ENCODE results near the gene CEP128. TPM values are rescaled to one million over a fixed set of nuclear protein-coding genes. Genes with fewer than 3 reads are reported as not detected.
A peak's percentile ranks its signal among the peaks of the same experiment; 100 is the strongest.

Gene CEP128
- total RNA-seq, 1 experiment from 2014 or later, result 27.3 TPM

GRCh38 chr14:80867091-80867490 lies 74.4 kb downstream of the CEP128 start:
- TF ChIP-seq EZH2 (IDR thresholded peaks at IDR 0.05; ENCODE audit: borderline replicate concordance, low read depth, low read length, poor library complexity, severe bottlenecking), result no peak
- TF ChIP-seq CTCF (conservative IDR thresholded peaks at IDR 0.05; ENCODE audit: low read depth, low read length), result no peak
- Histone ChIP-seq H3K27me3 (replicated peaks; ENCODE audit: insufficient read depth, low read depth, low read length, poor library complexity) (no peaks in the 10 kb centered on the region), H3K4me1 (ENCODE audit: insufficient read depth, low read length, poor library complexity, severe bottlenecking) (no peaks in the 10 kb centered on the region), H3K4me3 (ENCODE audit: low read depth, low read length, poor library complexity, severe bottlenecking) (no peak overlapping the region), H3K9me3 (ENCODE audit: low read depth, low read length, poor library complexity, severe bottlenecking) (no peaks in the 10 kb centered on the region), H3K27ac (ENCODE audit: low read depth, low read length, poor library complexity, severe bottlenecking) (no peak overlapping the region), H3K36me3 (ENCODE audit: insufficient read depth, low read length, poor library complexity, severe bottlenecking) (no peaks in the 10 kb centered on the region)
- DNase-seq (ENCODE audit: low spot score), result no peak
- no TSS peak for BruUV-seq (replicated peaks)
- POLR2A ChIA-PET (ENCODE audit: low non-redundant PET), result no interaction called here
- CTCF ChIA-PET, result no interaction called here
- intact Hi-C loops (cut with micrococcal nuclease; ENCODE audit: unreplicated experiment), result no loop called here

DNA sequence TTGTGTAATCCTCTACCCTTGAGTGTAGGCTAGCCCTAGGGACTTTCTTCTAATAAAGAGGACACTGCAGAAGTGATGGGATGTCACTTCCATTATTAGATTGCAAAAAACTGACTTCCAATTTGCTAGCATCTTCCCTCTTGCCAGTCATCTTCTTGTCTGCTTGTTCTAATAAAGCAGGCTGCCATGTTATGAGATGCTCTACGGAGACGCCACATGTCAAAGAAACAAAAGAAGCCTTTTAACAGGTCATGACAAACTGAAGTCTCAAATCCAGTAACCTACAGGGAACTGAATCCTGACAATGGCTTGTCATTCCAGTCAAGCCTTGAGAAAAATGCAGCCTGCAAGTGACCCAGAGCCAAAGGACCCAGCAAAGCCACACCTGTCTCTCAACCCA lies 76.0 kb downstream of the CEP128 start:
- H3K4me3 ChIP-seq (ENCODE audit: low read depth, low read length, poor library complexity, severe bottlenecking), result no peak overlapping the region
- BruUV-seq (replicated peaks), result no TSS peak
- POLR2A ChIA-PET (ENCODE audit: low non-redundant PET), result no interaction called here
- H3K27me3 ChIP-seq (replicated peaks; ENCODE audit: insufficient read depth, low read depth, low read length, poor library complexity), result no peaks in the 10 kb centered on the region
- CTCF ChIA-PET, result no interaction called here
- H3K27ac ChIP-seq (ENCODE audit: low read depth, low read length, poor library complexity, severe bottlenecking), result no peak overlapping the region
- no peak for TF ChIP-seq EZH2 (IDR thresholded peaks at IDR 0.05; ENCODE audit: borderline replicate concordance, low read depth, low read length, poor library complexity, severe bottlenecking)
- no peak for TF ChIP-seq CTCF (conservative IDR thresholded peaks at IDR 0.05; ENCODE audit: low read depth, low read length)
- no peak for DNase-seq (ENCODE audit: low spot score)
- H3K9me3 ChIP-seq (ENCODE audit: low read depth, low read length, poor library complexity, severe bottlenecking), result no peaks in the 10 kb centered on the region
- intact Hi-C loops (cut with micrococcal nuclease; ENCODE audit: unreplicated experiment), result no loop called here
- no peaks in the 10 kb centered on the region for H3K4me1 ChIP-seq (ENCODE audit: insufficient read depth, low read length, poor library complexity, severe bottlenecking)
- no peaks in the 10 kb centered on the region for H3K36me3 ChIP-seq (ENCODE audit: insufficient read depth, low read length, poor library complexity, severe bottlenecking)

- Histone ChIP-seq H3K27me3 (replicated peaks; ENCODE audit: insufficient read depth, low read depth, low read length, poor library complexity) (no peaks in the 10 kb centered on the region), H3K27ac (ENCODE audit: low read depth, low read length, poor library complexity, severe bottlenecking) (no peak overlapping the region), H3K4me3 (ENCODE audit: low read depth, low read length, poor library complexity, severe bottlenecking) (no peak overlapping the region), H3K9me3 (ENCODE audit: low read depth, low read length, poor library complexity, severe bottlenecking) (no peaks in the 10 kb centered on the region), H3K36me3 (ENCODE audit: insufficient read depth, low read length, poor library complexity, severe bottlenecking) (no peaks in the 10 kb centered on the region), H3K4me1 (ENCODE audit: insufficient read depth, low read length, poor library complexity, severe bottlenecking) (no peaks in the 10 kb centered on the region)
- CTCF ChIA-PET, result no interaction called here
- POLR2A ChIA-PET (ENCODE audit: low non-redundant PET), result no interaction called here
- BruUV-seq (replicated peaks), result no TSS peak
- intact Hi-C loops (cut with micrococcal nuclease; ENCODE audit: unreplicated experiment), result no loop called here
- TF ChIP-seq EZH2 (IDR thresholded peaks at IDR 0.05; ENCODE audit: borderline replicate concordance, low read depth, low read length, poor library complexity, severe bottlenecking) (no peak), CTCF (conservative IDR thresholded peaks at IDR 0.05; ENCODE audit: low read depth, low read length) (peak; percentile 51)
- no peak for DNase-seq (ENCODE audit: low spot score)
These were observed 78.6 kb downstream of the CEP128 start for GRCh38 chr14:80862983-80863382.

Measured in A673 (cell line).